Breast epithelium (tissue), 3 donors: ENCODE data around the gene OR5L1.

Source experiments
- POLR2A ChIP-seq: fragments of 450-650 bp; IDR thresholded peaks from one replicate; pipeline ENCODE4 v1.6.1; 2016; ENCODE audit warnings: antibody characterized with exemption, mild to moderate bottlenecking, moderate library complexity
- TF ChIP-seq, protein P1 (sequence below), 3 donors: fragments of 450-650 bp; IDR thresholded peaks; one replicate each; pipeline ENCODE4 v1.5.1; 2016 to 2017; ENCODE audit warnings: antibody characterized with exemption in 3 of 3, mild to moderate bottlenecking in 3 of 3, moderate library complexity in 3 of 3

DNA sequence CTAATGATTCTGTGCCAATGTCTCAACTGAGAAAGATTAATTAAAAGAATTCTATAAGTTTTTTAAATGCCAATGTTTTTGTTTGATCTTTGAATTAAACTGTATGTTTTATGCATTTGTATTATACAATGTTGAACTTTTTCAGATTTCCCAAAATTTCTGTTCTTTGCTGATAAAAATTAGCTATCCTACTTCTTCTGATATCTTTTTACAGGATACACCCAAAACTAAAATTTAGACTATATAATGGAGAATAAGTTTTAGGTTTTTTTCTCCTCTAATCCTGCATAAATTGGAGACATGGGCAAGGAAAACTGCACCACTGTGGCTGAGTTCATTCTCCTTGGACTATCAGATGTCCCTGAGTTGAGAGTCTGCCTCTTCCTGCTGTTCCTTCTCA, 15.8 kb downstream of the OR5L1 start, which contains the start of gene OR5L2:
- TF ChIP-seq, protein P1, sequence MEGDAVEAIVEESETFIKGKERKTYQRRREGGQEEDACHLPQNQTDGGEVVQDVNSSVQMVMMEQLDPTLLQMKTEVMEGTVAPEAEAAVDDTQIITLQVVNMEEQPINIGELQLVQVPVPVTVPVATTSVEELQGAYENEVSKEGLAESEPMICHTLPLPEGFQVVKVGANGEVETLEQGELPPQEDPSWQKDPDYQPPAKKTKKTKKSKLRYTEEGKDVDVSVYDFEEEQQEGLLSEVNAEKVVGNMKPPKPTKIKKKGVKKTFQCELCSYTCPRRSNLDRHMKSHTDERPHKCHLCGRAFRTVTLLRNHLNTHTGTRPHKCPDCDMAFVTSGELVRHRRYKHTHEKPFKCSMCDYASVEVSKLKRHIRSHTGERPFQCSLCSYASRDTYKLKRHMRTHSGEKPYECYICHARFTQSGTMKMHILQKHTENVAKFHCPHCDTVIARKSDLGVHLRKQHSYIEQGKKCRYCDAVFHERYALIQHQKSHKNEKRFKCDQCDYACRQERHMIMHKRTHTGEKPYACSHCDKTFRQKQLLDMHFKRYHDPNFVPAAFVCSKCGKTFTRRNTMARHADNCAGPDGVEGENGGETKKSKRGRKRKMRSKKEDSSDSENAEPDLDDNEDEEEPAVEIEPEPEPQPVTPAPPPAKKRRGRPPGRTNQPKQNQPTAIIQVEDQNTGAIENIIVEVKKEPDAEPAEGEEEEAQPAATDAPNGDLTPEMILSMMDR (IDR thresholded peaks at IDR 0.05): no peak
- TF ChIP-seq POLR2A: no peak
